Activated T-helper 9 cell treated with anti-CD3 and anti-CD28 coated beads, Interleukin-2, amount 50 U/mL, for 16 hours (primary cell): ENCODE data around the gene RNF166.

Source experiments
- DNase-seq: peaks from one replicate; pipeline ENCODE4 v3.0.0-alpha.2; 2020; ENCODE audit warnings: low read depth

Gene RNF166

GRCh38 chr16:88651989-88652761 is 54.0 kb downstream of the RNF166 start:
- no peak for DNase-seq

GRCh38 chr16:88651276-88651988 is 54.8 kb downstream of the RNF166 start:
- peak; percentile 50 for DNase-seq

GRCh38 chr16:88650749-88651275 is 55.4 kb downstream of the RNF166 start, which contains the start of gene CYBA:
Gene CYBA, minus strand, starts transcription at chr16:88651053. Its CDS starts 40 bp downstream, at chr16:88651013.
- DNase-seq, result peak; percentile 58

- DNase-seq, result no peak
Observed at GRCh38 chr16:88649924-88650748, 56.1 kb downstream of the RNF166 start.

- no peak for DNase-seq
Observed at GRCh38 chr16:88649195-88649923, 56.8 kb downstream of the RNF166 start.

- no peak for DNase-seq
Observed at GRCh38 chr16:88647178-88648070, 58.8 kb downstream of the RNF166 start.
